HepG2 (cell line): ENCODE measurements around the gene ZCCHC10. TPM values are rescaled to one million over a fixed set of nuclear protein-coding genes. Genes with fewer than 3 reads are reported as not detected.
A peak's percentile ranks its signal among the peaks of the same experiment; 100 is the strongest.

Source experiments
- BRCA1 ChIP-seq: sonication (generic); formaldehyde crosslinking; IDR thresholded peaks from 2 replicates; pipeline ENCODE4 v1.4.0; 2020; ENCODE audit warnings: missing genetic modification reagents
- EZH2 ChIP-seq: conservative IDR thresholded peaks from 2 replicates; pipeline ENCODE4 v1.6.1; 2012; ENCODE audit warnings: mild to moderate bottlenecking, low read depth, low read length, moderate library complexity
- NAIF1 ChIP-seq: sonication (generic); formaldehyde crosslinking; IDR thresholded peaks from 2 replicates; pipeline ENCODE4 v1.5.0; 2020; ENCODE audit warnings: mild to moderate bottlenecking, missing genetic modification reagents, borderline replicate concordance
- PHF21A ChIP-seq: sonication (generic); formaldehyde crosslinking; IDR thresholded peaks from 2 replicates; pipeline ENCODE4 v1.5.0; 2020; ENCODE audit warnings: mild to moderate bottlenecking, missing genetic modification reagents
- SMARCE1 ChIP-seq: fragments of 450-650 bp; IDR thresholded peaks from 2 replicates; pipeline ENCODE4 v1.6.1; 2017; ENCODE audit warnings: borderline replicate concordance
- SNAI1 ChIP-seq: sonication (generic); formaldehyde crosslinking; IDR thresholded peaks from 2 replicates; pipeline ENCODE4 v1.5.0; 2020; ENCODE audit warnings: mild to moderate bottlenecking, missing genetic modification reagents, borderline replicate concordance
- TRIM24 ChIP-seq: sonication (generic); formaldehyde crosslinking; IDR thresholded peaks from 2 replicates; pipeline ENCODE4 v1.8.0; 2022; ENCODE audit warnings: mild to moderate bottlenecking, missing genetic modification reagents
- USF2 ChIP-seq, 2 experiments: sonication (generic) in 1 of 2; formaldehyde crosslinking in 1 of 2; IDR thresholded peaks; 2 replicates each; pipeline versions ENCODE4 v1.5.1 to v1.6.1; 2011 to 2020; ENCODE audit warnings: borderline replicate concordance in 1 of 2, low read depth in 1 of 2, low read length in 1 of 2, mild to moderate bottlenecking in 1 of 2, missing genetic modification reagents in 1 of 2, moderate library complexity in 1 of 2
- ZBTB20 ChIP-seq: sonication (generic); formaldehyde crosslinking; IDR thresholded peaks from 2 replicates; pipeline ENCODE4 v1.8.1; 2023; ENCODE audit warnings: missing genetic modification reagents, low read depth, mild to moderate bottlenecking, borderline replicate concordance
- ZBTB8A ChIP-seq: sonication (generic); formaldehyde crosslinking; IDR thresholded peaks from 2 replicates; pipeline ENCODE4 v1.4.0; 2020; ENCODE audit warnings: mild to moderate bottlenecking, low read depth, missing genetic modification reagents, borderline replicate concordance
- ZNF160 ChIP-seq: sonication (generic); formaldehyde crosslinking; IDR thresholded peaks from 2 replicates; pipeline ENCODE4 v1.8.0; 2022; ENCODE audit warnings: mild to moderate bottlenecking, inconsistent platforms, missing genetic modification reagents
- ZNF251 ChIP-seq: sonication (generic); formaldehyde crosslinking; IDR thresholded peaks from 2 replicates; pipeline ENCODE4 v1.9.0; 2021; ENCODE audit warnings: mild to moderate bottlenecking, missing genetic modification reagents
- ZNF33B ChIP-seq: sonication (generic); formaldehyde crosslinking; IDR thresholded peaks from 2 replicates; pipeline ENCODE4 v1.5.1; 2020; ENCODE audit warnings: mild to moderate bottlenecking, missing genetic modification reagents
- ZNF562 ChIP-seq: sonication (generic); formaldehyde crosslinking; IDR thresholded peaks from 2 replicates; pipeline ENCODE4 v1.8.0; 2022; ENCODE audit warnings: missing genetic modification reagents, borderline replicate concordance
- ZNF660 ChIP-seq: sonication (generic); formaldehyde crosslinking; IDR thresholded peaks from 2 replicates; pipeline ENCODE4 v1.5.1; 2020; ENCODE audit warnings: mild to moderate bottlenecking, low read depth, missing genetic modification reagents, borderline replicate concordance
- ZNF788 ChIP-seq: sonication (generic); formaldehyde crosslinking; IDR thresholded peaks from 2 replicates; pipeline ENCODE4 v1.5.0; 2020; ENCODE audit warnings: mild to moderate bottlenecking, missing genetic modification reagents, borderline replicate concordance
- polyA plus RNA-seq, 8 experiments: library from polyadenylated mRNA; depleted of rRNA in 3 of 8; stranded (reverse) in 7 of 8; unstranded in 1 of 8; fragments of >200 nt; fragmentation: Illumina TruSeq in 4 of 8; extraction: Trizol in 4 of 8; gene quantifications; 2 replicates each; pipeline versions ENCODE4 v1.2.1 to v1.2.3, GENCODE V29; 2011 to 2016; ENCODE audit warnings: low read depth in 4 of 8, missing spikeins in 1 of 8, mixed read lengths in 1 of 8; ENCODE audit not compliant: insufficient read depth in 1 of 8
- total RNA-seq, 5 experiments: library from RNA; depleted of rRNA; stranded (reverse); fragments of >200 nt; fragmentation: Illumina TruSeq; extraction: Trizol; gene quantifications; 2 replicates each; pipeline ENCODE4 v1.2.3, GENCODE V29; 2016; ENCODE audit warnings: low read depth in 1 of 5
- TF ChIP-seq, protein P1 (sequence below): IDR thresholded peaks from 2 replicates; pipeline ENCODE4 v1.6.1; 2012; ENCODE audit warnings: low read depth, low read length, improper control_type of control experiment
- TF ChIP-seq, protein P2 (sequence below): sonication (generic); formaldehyde crosslinking; IDR thresholded peaks from 2 replicates; pipeline ENCODE4 v1.5.0; 2020; ENCODE audit warnings: mild to moderate bottlenecking, missing genetic modification reagents
- TF ChIP-seq, protein P3 (sequence below), 2 experiments: fragments of 450-650 bp in 1 of 2; sonication (generic) in 1 of 2; formaldehyde crosslinking; IDR thresholded peaks; 2 replicates each; pipeline versions ENCODE4 v1.5.0 to v1.8.0; 2020 to 2022; ENCODE audit warnings: mild to moderate bottlenecking in 1 of 2, missing genetic modification reagents in 1 of 2
- TF ChIP-seq, protein P4 (sequence below): sonication (generic); formaldehyde crosslinking; IDR thresholded peaks from 2 replicates; pipeline ENCODE4 v1.4.0; 2020; ENCODE audit warnings: missing genetic modification reagents, borderline replicate concordance

ZCCHC10 gene
- total and polyA plus RNA-seq, 2 of the 13 experiments (the other 11 are each of a cell fraction or from before 2014, with no cell fraction given) = 40.7 to 48.2 TPM

DNA sequence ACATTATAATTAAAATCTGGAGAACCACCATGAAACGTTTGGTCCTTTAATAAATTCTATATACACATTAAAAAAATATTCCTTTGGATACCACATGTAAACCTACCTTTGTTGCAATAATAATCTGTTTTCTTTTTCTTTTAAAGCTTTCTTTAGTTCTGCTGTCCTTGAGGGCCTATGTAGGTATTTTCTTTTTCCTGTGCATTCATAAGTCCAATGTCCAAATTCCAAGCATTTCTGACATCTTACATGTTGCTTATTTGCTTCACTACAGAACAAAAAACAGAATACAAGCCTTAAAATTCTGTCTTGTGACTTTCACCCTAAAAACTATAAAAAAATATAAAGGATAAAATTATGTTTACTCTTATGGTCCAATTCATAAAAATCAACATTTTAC lies 19.7 kb downstream of the ZCCHC10 start (continued):
- TF ChIP-seq SNAI1 (CRISPR knock-in tag) (no peak), ZBTB20 (no peak), USF2 (IDR thresholded peaks at IDR 0.05; ENCODE audit: low read depth, low read length) (no peak), USF2 (CRISPR knock-in tag; IDR thresholded peaks at IDR 0.05; ENCODE audit: borderline replicate concordance) (no peak), BRCA1 (no peak), ZNF660 (CRISPR knock-in tag) (no peak), TRIM24 (CRISPR knock-in tag) (no peak), NAIF1 (CRISPR knock-in tag) (no peak), ZNF562 (CRISPR knock-in tag) (no peak), ZBTB8A (CRISPR knock-in tag) (no peak), EZH2 (no peak), ZNF788 (no peak), ZNF160 (CRISPR knock-in tag) (peak; percentile 100), SMARCE1 (0 out of 2 replicates have a peak, but pooled peaks have one; percentile 27), PHF21A (CRISPR knock-in tag) (no peak), ZNF251 (CRISPR knock-in tag) (no peak), ZNF33B (CRISPR knock-in tag) (no peak)
- TF ChIP-seq, protein P1, sequence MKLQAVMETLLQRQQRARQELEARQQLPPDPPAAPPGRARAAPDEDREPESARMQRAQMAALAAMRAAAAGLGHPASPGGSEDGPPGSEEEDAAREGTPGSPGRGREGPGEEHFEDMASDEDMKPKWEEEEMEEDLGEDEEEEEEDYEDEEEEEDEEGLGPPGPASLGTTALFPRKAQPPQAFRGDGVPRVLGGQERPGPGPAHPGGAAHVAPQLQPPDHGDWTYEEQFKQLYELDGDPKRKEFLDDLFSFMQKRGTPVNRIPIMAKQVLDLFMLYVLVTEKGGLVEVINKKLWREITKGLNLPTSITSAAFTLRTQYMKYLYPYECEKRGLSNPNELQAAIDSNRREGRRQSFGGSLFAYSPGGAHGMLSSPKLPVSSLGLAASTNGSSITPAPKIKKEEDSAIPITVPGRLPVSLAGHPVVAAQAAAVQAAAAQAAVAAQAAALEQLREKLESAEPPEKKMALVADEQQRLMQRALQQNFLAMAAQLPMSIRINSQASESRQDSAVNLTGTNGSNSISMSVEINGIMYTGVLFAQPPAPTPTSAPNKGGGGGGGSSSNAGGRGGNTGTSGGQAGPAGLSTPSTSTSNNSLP = 0 out of 2 replicates have a peak, but pooled peaks have one; percentile 22
- TF ChIP-seq, protein P2, sequence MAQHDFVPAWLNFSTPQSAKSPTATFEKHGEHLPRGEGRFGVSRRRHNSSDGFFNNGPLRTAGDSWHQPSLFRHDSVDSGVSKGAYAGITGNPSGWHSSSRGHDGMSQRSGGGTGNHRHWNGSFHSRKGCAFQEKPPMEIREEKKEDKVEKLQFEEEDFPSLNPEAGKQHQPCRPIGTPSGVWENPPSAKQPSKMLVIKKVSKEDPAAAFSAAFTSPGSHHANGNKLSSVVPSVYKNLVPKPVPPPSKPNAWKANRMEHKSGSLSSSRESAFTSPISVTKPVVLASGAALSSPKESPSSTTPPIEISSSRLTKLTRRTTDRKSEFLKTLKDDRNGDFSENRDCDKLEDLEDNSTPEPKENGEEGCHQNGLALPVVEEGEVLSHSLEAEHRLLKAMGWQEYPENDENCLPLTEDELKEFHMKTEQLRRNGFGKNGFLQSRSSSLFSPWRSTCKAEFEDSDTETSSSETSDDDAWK (CRISPR knock-in tag) = no peak
- TF ChIP-seq, protein P3, sequence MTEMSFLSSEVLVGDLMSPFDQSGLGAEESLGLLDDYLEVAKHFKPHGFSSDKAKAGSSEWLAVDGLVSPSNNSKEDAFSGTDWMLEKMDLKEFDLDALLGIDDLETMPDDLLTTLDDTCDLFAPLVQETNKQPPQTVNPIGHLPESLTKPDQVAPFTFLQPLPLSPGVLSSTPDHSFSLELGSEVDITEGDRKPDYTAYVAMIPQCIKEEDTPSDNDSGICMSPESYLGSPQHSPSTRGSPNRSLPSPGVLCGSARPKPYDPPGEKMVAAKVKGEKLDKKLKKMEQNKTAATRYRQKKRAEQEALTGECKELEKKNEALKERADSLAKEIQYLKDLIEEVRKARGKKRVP (CRISPR knock-in tag; IDR thresholded peaks at IDR 0.05) = no peak
- TF ChIP-seq, protein P4, sequence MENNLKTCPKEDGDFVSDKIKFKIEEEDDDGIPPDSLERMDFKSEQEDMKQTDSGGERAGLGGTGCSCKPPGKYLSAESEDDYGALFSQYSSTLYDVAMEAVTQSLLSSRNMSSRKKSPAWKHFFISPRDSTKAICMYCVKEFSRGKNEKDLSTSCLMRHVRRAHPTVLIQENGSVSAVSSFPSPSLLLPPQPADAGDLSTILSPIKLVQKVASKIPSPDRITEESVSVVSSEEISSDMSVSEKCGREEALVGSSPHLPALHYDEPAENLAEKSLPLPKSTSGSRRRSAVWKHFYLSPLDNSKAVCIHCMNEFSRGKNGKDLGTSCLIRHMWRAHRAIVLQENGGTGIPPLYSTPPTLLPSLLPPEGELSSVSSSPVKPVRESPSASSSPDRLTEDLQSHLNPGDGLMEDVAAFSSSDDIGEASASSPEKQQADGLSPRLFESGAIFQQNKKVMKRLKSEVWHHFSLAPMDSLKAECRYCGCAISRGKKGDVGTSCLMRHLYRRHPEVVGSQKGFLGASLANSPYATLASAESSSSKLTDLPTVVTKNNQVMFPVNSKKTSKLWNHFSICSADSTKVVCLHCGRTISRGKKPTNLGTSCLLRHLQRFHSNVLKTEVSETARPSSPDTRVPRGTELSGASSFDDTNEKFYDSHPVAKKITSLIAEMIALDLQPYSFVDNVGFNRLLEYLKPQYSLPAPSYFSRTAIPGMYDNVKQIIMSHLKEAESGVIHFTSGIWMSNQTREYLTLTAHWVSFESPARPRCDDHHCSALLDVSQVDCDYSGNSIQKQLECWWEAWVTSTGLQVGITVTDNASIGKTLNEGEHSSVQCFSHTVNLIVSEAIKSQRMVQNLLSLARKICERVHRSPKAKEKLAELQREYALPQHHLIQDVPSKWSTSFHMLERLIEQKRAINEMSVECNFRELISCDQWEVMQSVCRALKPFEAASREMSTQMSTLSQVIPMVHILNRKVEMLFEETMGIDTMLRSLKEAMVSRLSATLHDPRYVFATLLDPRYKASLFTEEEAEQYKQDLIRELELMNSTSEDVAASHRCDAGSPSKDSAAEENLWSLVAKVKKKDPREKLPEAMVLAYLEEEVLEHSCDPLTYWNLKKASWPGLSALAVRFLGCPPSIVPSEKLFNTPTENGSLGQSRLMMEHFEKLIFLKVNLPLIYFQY = no peak
